ENCODE measurements around the gene NTM. TPM values are rescaled to one million over a fixed set of nuclear protein-coding genes. Genes with fewer than 3 reads are reported as not detected.

Gene NTM
- total and polyA plus RNA-seq, 12 donors = 0.26 to 11.5 (median 4.0) TPM

DNA sequence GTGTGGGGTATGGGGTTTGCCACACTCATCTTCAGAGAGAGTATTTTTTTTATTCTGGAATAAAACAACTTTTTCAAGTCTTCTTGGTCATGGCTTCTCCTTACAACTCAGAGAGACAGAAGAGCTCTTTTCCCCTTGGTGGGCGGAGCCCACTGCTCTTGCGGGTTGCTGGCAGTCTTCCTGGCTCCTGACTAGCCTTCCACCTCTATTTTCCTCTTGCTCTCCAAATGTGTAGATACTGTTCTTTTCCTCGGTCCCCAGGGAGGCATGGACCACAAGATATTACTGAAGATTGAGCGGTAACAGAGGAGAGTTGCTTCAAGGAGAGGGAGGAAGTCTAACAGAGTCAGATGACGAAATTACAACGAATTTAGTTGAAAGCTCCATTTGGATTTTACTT lies 210.6 kb downstream of the NTM start:
- H3K4me1 ChIP-seq (replicated peaks in 1 of 2) = no peaks in the 10 kb centered on the region
- TF ChIP-seq, protein P1, sequence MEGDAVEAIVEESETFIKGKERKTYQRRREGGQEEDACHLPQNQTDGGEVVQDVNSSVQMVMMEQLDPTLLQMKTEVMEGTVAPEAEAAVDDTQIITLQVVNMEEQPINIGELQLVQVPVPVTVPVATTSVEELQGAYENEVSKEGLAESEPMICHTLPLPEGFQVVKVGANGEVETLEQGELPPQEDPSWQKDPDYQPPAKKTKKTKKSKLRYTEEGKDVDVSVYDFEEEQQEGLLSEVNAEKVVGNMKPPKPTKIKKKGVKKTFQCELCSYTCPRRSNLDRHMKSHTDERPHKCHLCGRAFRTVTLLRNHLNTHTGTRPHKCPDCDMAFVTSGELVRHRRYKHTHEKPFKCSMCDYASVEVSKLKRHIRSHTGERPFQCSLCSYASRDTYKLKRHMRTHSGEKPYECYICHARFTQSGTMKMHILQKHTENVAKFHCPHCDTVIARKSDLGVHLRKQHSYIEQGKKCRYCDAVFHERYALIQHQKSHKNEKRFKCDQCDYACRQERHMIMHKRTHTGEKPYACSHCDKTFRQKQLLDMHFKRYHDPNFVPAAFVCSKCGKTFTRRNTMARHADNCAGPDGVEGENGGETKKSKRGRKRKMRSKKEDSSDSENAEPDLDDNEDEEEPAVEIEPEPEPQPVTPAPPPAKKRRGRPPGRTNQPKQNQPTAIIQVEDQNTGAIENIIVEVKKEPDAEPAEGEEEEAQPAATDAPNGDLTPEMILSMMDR (IDR thresholded peaks at IDR 0.05) = no peak
- no peak for TF ChIP-seq POLR2A (IDR thresholded peaks at IDR 0.05)
- no peaks in the 10 kb centered on the region for H3K27me3 ChIP-seq
- no peaks in the 10 kb centered on the region for H3K36me3 ChIP-seq (replicated peaks in 1 of 2)
- H3K4me3 ChIP-seq = no peak overlapping the region
- no peak for DNase-seq
- no peak overlapping the region for H3K27ac ChIP-seq
- intact Hi-C loops (cut with DNase I) = no loop called here
- WGBS, 4 donors = 75 to 84% (median 82%) methylated on average over 6 of the region's 6 CpGs
- no peaks in the 10 kb centered on the region for H3K9me3 ChIP-seq (replicated peaks in 1 of 3)

DNA sequence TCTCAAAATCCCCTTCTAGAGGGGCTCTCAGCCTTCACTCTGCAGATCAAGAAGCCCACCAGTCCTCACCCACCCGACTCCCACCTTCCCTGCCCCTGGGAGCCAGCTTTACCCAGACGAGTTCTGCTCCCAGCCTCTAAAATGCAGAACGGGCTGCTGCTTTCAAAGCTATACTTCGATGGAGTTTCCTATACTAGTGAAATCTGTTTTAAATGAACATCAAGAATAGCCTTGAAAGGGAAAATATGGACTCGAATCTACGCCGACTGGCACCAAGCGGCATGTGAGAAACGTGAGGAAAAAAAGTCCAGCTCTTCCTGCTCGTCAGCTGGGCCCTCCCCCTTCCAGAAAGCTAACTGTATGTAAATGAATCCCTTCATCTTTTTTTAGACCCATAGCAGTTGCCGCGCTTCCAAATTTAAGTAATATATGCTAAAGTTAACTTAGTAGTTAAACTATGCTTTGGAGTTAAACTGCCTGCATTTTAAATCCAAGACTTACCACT lies 211.7 kb downstream of the NTM start:
- no peak for DNase-seq
- intact Hi-C loops (cut with DNase I) = no loop called here
- Histone ChIP-seq H3K4me1 (replicated peaks in 1 of 2) (no peaks in the 10 kb centered on the region), H3K27me3 (no peaks in the 10 kb centered on the region), H3K4me3 (no peak overlapping the region), H3K36me3 (replicated peaks in 1 of 2) (no peaks in the 10 kb centered on the region), H3K9me3 (replicated peaks in 1 of 3) (no peaks in the 10 kb centered on the region), H3K27ac (no peak overlapping the region)
- TF ChIP-seq, protein P1 (IDR thresholded peaks at IDR 0.05) = no peak
- TF ChIP-seq POLR2A (IDR thresholded peaks at IDR 0.05) = no peak
- 82 to 89% (median 86%) methylated on average over 12 of the region's 12 CpGs for WGBS, 4 donors

- Histone ChIP-seq H3K4me1 (replicated peaks in 1 of 2) (no peaks in the 10 kb centered on the region), H3K9me3 (replicated peaks in 1 of 3) (no peaks in the 10 kb centered on the region), H3K27ac (no peak overlapping the region), H3K4me3 (no peak overlapping the region), H3K36me3 (replicated peaks in 1 of 2) (no peaks in the 10 kb centered on the region), H3K27me3 (no peaks in the 10 kb centered on the region)
- 58 to 69% (median 63%) methylated on average over 5 of the region's 5 CpGs for WGBS, 4 donors
- no peak for DNase-seq
- intact Hi-C loops (cut with DNase I) = no loop called here
- TF ChIP-seq POLR2A (IDR thresholded peaks at IDR 0.05) = no peak
- TF ChIP-seq, protein P1 (IDR thresholded peaks at IDR 0.05) = no peak
Observed at GRCh38 chr11:131583421-131583820, 213.0 kb downstream of the NTM start.

- intact Hi-C loops (cut with DNase I) = no loop called here
- no peak overlapping the region for H3K4me3 ChIP-seq
- 80 to 88% (median 83%) methylated on average over 6 of the region's 6 CpGs for WGBS, 4 donors
Observed at GRCh38 chr11:131583938-131584337, 213.5 kb downstream of the NTM start.

More at GRCh38 chr11:131583938-131584337, 213.5 kb downstream of the NTM start:
- no peaks in the 10 kb centered on the region for H3K27me3 ChIP-seq
- no peaks in the 10 kb centered on the region for H3K36me3 ChIP-seq (replicated peaks in 1 of 2)
- no peak for DNase-seq
- no peaks in the 10 kb centered on the region for H3K4me1 ChIP-seq (replicated peaks in 1 of 2)
- H3K9me3 ChIP-seq (replicated peaks in 1 of 3) = no peaks in the 10 kb centered on the region
- no peak for TF ChIP-seq POLR2A (IDR thresholded peaks at IDR 0.05)
- H3K27ac ChIP-seq = no peak overlapping the region

Data from adrenal gland (tissue), 12 donors.